A549 (cell line): ENCODE results near the gene NIPBL. TPM values are rescaled to one million over a fixed set of nuclear protein-coding genes. Genes with fewer than 3 reads are reported as not detected.

Experiments used
- ATAC-seq, 2 experiments: fragments of 200-7000 bp in 1 of 2; fragments of >200 bp in 1 of 2; cut with Nextera tagmentation in 1 of 2; cut with Tn5 transposase in 1 of 2; 3 replicates each; pipeline versions ENCODE4 v1.8.0 to v1.9.1; 2018 to 2020; ENCODE audit warnings: mild to moderate bottlenecking in 1 of 2, moderate library complexity in 1 of 2
- CTCF ChIA-PET: fragments of 300-600 bp; sonication (Branson Sonifier 250); formaldehyde crosslinking; extraction: SDS; loops from one replicate; lab custom pipeline; 2021; ENCODE audit warnings: antibody characterized with exemption, inconsistent platforms; lab: Yijun Ruan, JAX
- POLR2A ChIA-PET: fragments of 350-600 bp; formaldehyde crosslinking; extraction: SDS; loops from one replicate; lab custom pipeline; 2021; ENCODE audit warnings: antibody characterized with exemption, inconsistent platforms; lab: Yijun Ruan, JAX
- DNase-seq, 2 experiments: peaks; one replicate each; pipeline versions ENCODE4 v3.0.0 to v3.0.0-alpha.2; 2011 to 2016; ENCODE audit warnings: low read depth in 1 of 2, low spot score in 1 of 2
- FAIRE-seq: peaks from 2 replicates; lab custom pipeline; 2011; peaks lifted over from hg19 to GRCh38; lab: Jason Lieb, UNC
- H3K27ac ChIP-seq, 2 experiments: fragments of >200 bp; sonication (Bioruptor Twin); formaldehyde crosslinking; 3 replicates each; pipeline ENCODE4 v1.5.1; 2016 to 2017
- H3K4me1 ChIP-seq: fragments of >200 bp; sonication (Bioruptor Twin); formaldehyde crosslinking; 3 replicates; pipeline ENCODE4 v1.6.1; 2016
- H3K4me2 ChIP-seq: fragments of >200 bp; sonication (Bioruptor Twin); formaldehyde crosslinking; 3 replicates; pipeline ENCODE4 v1.6.1; 2016
- H3K4me3 ChIP-seq: fragments of >200 bp; sonication (Bioruptor Twin); formaldehyde crosslinking; 3 replicates; pipeline ENCODE4 v1.5.1; 2016
- H3K9me3 ChIP-seq: fragments of >200 bp; sonication (Bioruptor Twin); formaldehyde crosslinking; 3 replicates; pipeline ENCODE4 v1.6.1; 2016
- CBX8 ChIP-seq: fragments of 200-600 bp; sonication (generic); IDR thresholded peaks from 2 replicates; pipeline ENCODE4 v1.6.1; 2016
- CHD2 ChIP-seq: fragments of 150-350 bp; IDR thresholded peaks from 2 replicates; pipeline ENCODE4 v1.6.1; 2014; ENCODE audit warnings: low read length; ENCODE audit not compliant: partially characterized antibody
- CHD4 ChIP-seq: fragments of 200-600 bp; sonication (generic); IDR thresholded peaks from 2 replicates; pipeline ENCODE4 v1.6.1; 2016; ENCODE audit warnings: antibody characterized with exemption, mild to moderate bottlenecking, borderline replicate concordance
- EHF ChIP-seq: fragments of 250-450 bp; sonication (Bioruptor Pico); IDR thresholded peaks from 2 replicates; pipeline ENCODE4 v1.5.0; 2020; ENCODE audit warnings: mild to moderate bottlenecking
- EHMT2 ChIP-seq: fragments of 200-600 bp; sonication (generic); IDR thresholded peaks from 2 replicates; pipeline ENCODE4 v1.6.1; 2016; ENCODE audit warnings: antibody characterized with exemption, low read depth, mild to moderate bottlenecking, moderate library complexity
- EP300 ChIP-seq, 2 experiments: fragments of >200 bp; sonication (Bioruptor Twin); formaldehyde crosslinking; IDR thresholded peaks; 2 replicates in 1 of 2; 3 replicates in 1 of 2; pipeline ENCODE4 v1.6.1; 2016 to 2017
- FOSB ChIP-seq: fragments of 250-450 bp; sonication (Bioruptor Pico); IDR thresholded peaks from 2 replicates; pipeline ENCODE4 v1.5.0; 2020; ENCODE audit warnings: mild to moderate bottlenecking, moderate library complexity
- FOSL2 ChIP-seq, 2 experiments: fragments of 450-650 bp in 1 of 2; fragments of >200 bp in 1 of 2; sonication (Bioruptor Twin) in 1 of 2; formaldehyde crosslinking; IDR thresholded peaks; 2 replicates each; pipeline versions ENCODE4 v1.5.0 to v1.6.1; 2016 to 2020; ENCODE audit warnings: mild to moderate bottlenecking in 1 of 2, moderate library complexity in 1 of 2
- HES2 ChIP-seq: fragments of >200 bp; sonication (Bioruptor Twin); formaldehyde crosslinking; IDR thresholded peaks from 2 replicates; pipeline ENCODE4 v1.6.1; 2016
- HMGXB4 ChIP-seq: fragments of 250-450 bp; sonication (Bioruptor Pico); IDR thresholded peaks from 2 replicates; pipeline ENCODE4 v1.5.0; 2021; ENCODE audit warnings: mild to moderate bottlenecking, moderate library complexity, borderline replicate concordance
- HOXB13 ChIP-seq: fragments of 250-450 bp; sonication (Bioruptor Pico); IDR thresholded peaks from 2 replicates; pipeline ENCODE4 v1.5.0; 2020; ENCODE audit warnings: low read depth, mild to moderate bottlenecking, moderate library complexity
- JUNB ChIP-seq: fragments of >200 bp; sonication (Bioruptor Twin); formaldehyde crosslinking; IDR thresholded peaks from 2 replicates; pipeline ENCODE4 v1.6.1; 2016
- MAZ ChIP-seq: fragments of 150-350 bp; IDR thresholded peaks from 2 replicates; pipeline ENCODE4 v1.6.1; 2014; ENCODE audit warnings: antibody characterized with exemption, low read depth, low read length, borderline replicate concordance
- NR3C1 ChIP-seq: fragments of >200 bp; sonication (Bioruptor Twin); formaldehyde crosslinking; IDR thresholded peaks from 3 replicates; pipeline ENCODE4 v1.6.1; 2017
- PHF8 ChIP-seq: fragments of 200-600 bp; sonication (generic); IDR thresholded peaks from 2 replicates; pipeline ENCODE4 v1.6.1; 2016; ENCODE audit warnings: low read depth, mild to moderate bottlenecking, antibody characterized with exemption, moderate library complexity, borderline replicate concordance
- REST ChIP-seq: fragments of 200-600 bp; sonication (generic); IDR thresholded peaks from 2 replicates; pipeline ENCODE4 v1.6.1; 2016; ENCODE audit warnings: antibody characterized with exemption, mild to moderate bottlenecking, moderate library complexity
- RNF2 ChIP-seq: fragments of 200-600 bp; sonication (generic); IDR thresholded peaks from 2 replicates; pipeline ENCODE4 v1.6.1; 2016; ENCODE audit warnings: low read depth, mild to moderate bottlenecking, antibody characterized with exemption, moderate library complexity, borderline replicate concordance
- SMC3 ChIP-seq: fragments of >200 bp; sonication (Bioruptor Twin); formaldehyde crosslinking; IDR thresholded peaks from 3 replicates; pipeline ENCODE4 v1.6.1; 2018; ENCODE audit warnings: inconsistent platforms
- ZC3H11A ChIP-seq: fragments of 450-650 bp; IDR thresholded peaks from 2 replicates; pipeline ENCODE4 v1.6.1; 2014; ENCODE audit warnings: antibody characterized with exemption, mild to moderate bottlenecking
- ZNF302 ChIP-seq: fragments of 250-450 bp; sonication (Bioruptor Pico); IDR thresholded peaks from 2 replicates; pipeline ENCODE4 v1.9.0; 2021; ENCODE audit warnings: inconsistent platforms, mild to moderate bottlenecking, moderate library complexity
- WGBS: methylation state at CpG from one replicate; pipeline ENCODE4 v1.1.6; 2017; ENCODE audit errors: missing lambda C conversion rate; 5-methylcytosine and 5-hydroxymethylcytosine counted together
- polyA plus RNA-seq, 4 experiments: library from polyadenylated mRNA; depleted of rRNA in 3 of 4; stranded (reverse); fragments of >200 nt; fragmentation: RNase III in 1 of 4; extraction: RNeasy Plus Mini Kit Qiagen cat#74134 plus additional on column Dnase treatment in 1 of 4; gene quantifications; 2 replicates in 3 of 4; 3 replicates in 1 of 4; pipeline ENCODE4 v1.2.3, GENCODE V29; 2011 to 2017
- TF ChIP-seq, protein P1 (sequence below): IDR thresholded peaks from 2 replicates; pipeline ENCODE4 v1.6.1; 2012

The NIPBL gene
- polyA plus RNA-seq, 2 of the 4 experiments (the other 2 are of a cell fraction), result 12.4 to 33.4 TPM

DNA sequence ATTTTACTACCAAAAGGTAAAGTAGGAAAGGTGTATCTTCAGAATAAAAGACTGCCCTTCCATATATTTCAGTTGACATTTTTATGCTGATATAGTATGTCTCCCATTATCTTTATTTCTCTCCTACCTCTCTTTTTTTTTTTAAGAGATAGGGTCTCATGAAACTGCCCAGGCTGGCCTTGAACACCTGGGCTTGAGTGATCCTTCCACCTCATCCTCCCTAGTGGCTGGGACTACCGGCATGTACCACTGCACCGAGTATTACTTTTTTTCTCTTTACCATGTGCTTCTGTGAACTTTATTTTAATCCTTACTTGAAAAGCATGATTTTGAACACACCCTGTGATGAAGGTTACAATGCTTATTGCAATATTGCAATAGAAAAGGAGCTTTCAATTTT lies 42.7 kb downstream of the NIPBL start:
- no peak for TF ChIP-seq CHD4
- TF ChIP-seq HES2, result no peak
- no peak for TF ChIP-seq SMC3
- no peak for TF ChIP-seq FOSB
- TF ChIP-seq ZC3H11A, result no peak
- TF ChIP-seq ZNF302 (CRISPR knock-in tag), result no peak
- TF ChIP-seq EHMT2, result no peak
- TF ChIP-seq FOSL2 (IDR thresholded peaks at IDR 0.05), result no peak
- no peak for TF ChIP-seq FOSL2 (CRISPR knock-in tag; IDR thresholded peaks at IDR 0.05)
- TF ChIP-seq JUNB, result no peak
- TF ChIP-seq REST, result no peak

DNA sequence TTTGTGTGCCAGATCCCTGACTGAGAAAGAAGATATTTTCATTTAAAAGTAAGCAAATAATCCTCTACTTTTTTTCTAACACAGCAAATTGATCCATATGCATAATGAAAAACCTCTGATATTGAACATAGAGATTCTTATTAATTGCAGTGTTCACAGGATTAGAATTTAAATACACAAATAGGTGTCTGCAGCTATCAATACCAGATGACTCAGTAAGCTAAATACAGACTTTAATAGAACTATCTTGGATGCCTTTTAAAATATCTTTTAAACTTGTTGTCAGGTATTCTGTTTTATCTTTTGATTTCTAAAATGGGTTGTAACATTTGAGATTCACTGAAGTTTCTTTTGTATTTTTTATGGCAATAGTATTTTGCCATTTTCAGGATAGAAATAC lies 43.1 kb downstream of the NIPBL start:
- H3K4me2 ChIP-seq, result no peak overlapping the region
- CTCF ChIA-PET, result no interaction called here
- TF ChIP-seq CHD2 (no peak), EHF (CRISPR knock-in tag) (no peak)
- H3K4me3 ChIP-seq, result no peak overlapping the region
- no peak for ATAC-seq
- POLR2A ChIA-PET, result no interaction called here
- no peaks in the 10 kb centered on the region for H3K4me1 ChIP-seq
- DNase-seq, result no peak
- no peak for FAIRE-seq
- H3K9me3 ChIP-seq, result no peaks in the 10 kb centered on the region
- H3K27ac ChIP-seq, result no peak overlapping the region

More for the DNA sequence above, 42.7 kb downstream of the NIPBL start:
- ChIA-PET POLR2A (no interaction called here), CTCF (no interaction called here)
- Histone ChIP-seq H3K4me1 (no peaks in the 10 kb centered on the region), H3K4me3 (no peak overlapping the region), H3K27ac (no peak overlapping the region), H3K9me3 (no peaks in the 10 kb centered on the region), H3K4me2 (no peak overlapping the region)
- no peak for DNase-seq
- WGBS, result 84% methylated on average over 2 of the region's 2 CpGs
- no peak for ATAC-seq
- FAIRE-seq, result no peak

DNA sequence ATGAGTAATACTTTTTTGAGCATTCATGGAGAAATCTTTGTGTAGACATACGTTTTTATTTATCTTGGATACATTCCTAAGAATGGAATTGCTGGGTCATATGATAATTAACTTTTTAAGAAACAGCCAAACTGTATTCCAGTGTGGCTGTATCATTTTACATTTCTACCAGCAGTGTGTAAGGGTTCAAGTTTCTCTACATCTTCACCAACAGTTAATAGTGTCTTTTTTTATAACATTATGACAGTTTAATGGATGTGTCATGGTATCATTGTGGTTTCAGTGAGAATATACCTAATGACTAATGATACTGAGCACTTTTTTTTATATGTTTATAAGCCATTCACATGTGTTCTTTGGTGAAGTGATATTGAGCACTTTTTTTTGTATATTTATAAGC lies 52.4 kb downstream of the NIPBL start:
- no peak for TF ChIP-seq FOSL2 (IDR thresholded peaks at IDR 0.05)
- peak; percentile 30; the same call in 1 of the 2 replicates for TF ChIP-seq FOSL2 (CRISPR knock-in tag; IDR thresholded peaks at IDR 0.05)
- no peak for TF ChIP-seq EHF (CRISPR knock-in tag)
- CTCF ChIA-PET, result interaction anchor here (1.1 kb wide), 1 partner anchor 53 kb away, joined by 4 read pairs; the partner anchor contains the start of gene NIPBL
- Histone ChIP-seq H3K9me3 (no peaks in the 10 kb centered on the region), H3K4me1 (peaks cover 17% of the 10 kb centered on the region; the same call in 2 of the 3 replicates), H3K4me2 (peak overlapping the region; percentile 40; the same call in 2 of the 3 replicates), H3K27ac (no peak overlapping the region), H3K4me3 (no peak overlapping the region)
- no peak for DNase-seq
- no peak for FAIRE-seq
- peak in 1 of 2 experiments; percentile 30; a peak in 1 of 6 replicates for ATAC-seq
- WGBS, result 0% methylated on average over 1 of the region's 1 CpG
- POLR2A ChIA-PET, result no interaction called here

DNA sequence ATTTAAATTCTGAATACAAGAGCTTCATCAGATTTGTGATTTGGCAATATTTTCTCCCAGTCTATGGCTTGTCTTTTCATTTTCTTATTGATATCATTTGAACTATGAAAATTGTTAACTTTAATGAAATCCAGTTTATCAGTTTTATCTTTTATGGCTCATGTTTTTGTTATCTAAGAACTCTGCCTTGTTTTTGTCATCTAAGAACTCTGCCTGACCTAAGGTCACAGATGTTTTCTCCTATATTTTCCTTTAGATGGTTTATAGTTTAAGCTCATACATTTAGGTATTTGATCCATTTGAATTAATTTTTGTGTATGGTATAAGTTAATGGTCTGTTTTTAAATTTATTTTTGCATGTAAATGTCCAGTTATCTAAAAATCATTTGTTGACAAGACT lies 52.9 kb downstream of the NIPBL start:
- ATAC-seq (no peak), FAIRE-seq (no peak), DNase-seq (no peak)
- Histone ChIP-seq H3K4me2 (peak overlapping the region; percentile 40; the same call in 1 of the 3 replicates), H3K4me1 (peaks cover 17% of the 10 kb centered on the region; the same call in 2 of the 3 replicates), H3K9me3 (no peaks in the 10 kb centered on the region), H3K27ac (no peak overlapping the region), H3K4me3 (no peak overlapping the region)
- ChIA-PET POLR2A (no interaction called here), CTCF (no interaction called here)
- TF ChIP-seq MAZ (no peak), RNF2 (no peak), EP300 (IDR thresholded peaks at IDR 0.05) (no peak), HMGXB4 (CRISPR knock-in tag) (no peak), CBX8 (no peak), PHF8 (no peak), ZNF302 (CRISPR knock-in tag) (no peak), REST (no peak), NR3C1 (no peak), HOXB13 (CRISPR knock-in tag) (no peak)
- TF ChIP-seq, protein P1, sequence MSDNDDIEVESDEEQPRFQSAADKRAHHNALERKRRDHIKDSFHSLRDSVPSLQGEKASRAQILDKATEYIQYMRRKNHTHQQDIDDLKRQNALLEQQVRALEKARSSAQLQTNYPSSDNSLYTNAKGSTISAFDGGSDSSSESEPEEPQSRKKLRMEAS, result no peak
